Activated CD4-positive, alpha-beta T cell treated with anti-CD3 and anti-CD28 coated beads, Interleukin-2, amount 50 U/mL, for 16 hours (primary cell): Measurements from ENCODE around the gene MPPED2.

Experiments
- DNase-seq: peaks from one replicate; pipeline ENCODE4 v3.0.0-alpha.2; 2020

Gene MPPED2

DNA sequence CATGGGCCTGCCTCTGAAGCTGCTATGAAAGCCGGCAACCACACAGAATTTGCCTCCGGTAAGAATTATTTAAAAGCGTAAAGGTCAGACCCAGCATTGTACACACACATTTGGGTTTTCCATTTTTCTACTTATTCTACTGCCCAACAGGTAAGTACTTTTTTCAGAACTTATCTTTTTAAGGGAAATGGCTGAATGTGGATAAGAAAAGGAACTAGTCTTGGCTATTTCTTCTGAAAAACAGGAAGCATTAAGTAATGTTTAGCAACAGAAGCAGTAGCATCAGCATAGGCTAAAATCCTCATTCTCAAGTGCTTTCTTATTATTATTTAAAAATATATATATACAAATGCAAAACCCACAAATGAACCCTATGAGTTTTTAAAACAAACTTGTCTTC lies 103.1 kb downstream of the MPPED2 start:
- DNase-seq, result no peak

DNA sequence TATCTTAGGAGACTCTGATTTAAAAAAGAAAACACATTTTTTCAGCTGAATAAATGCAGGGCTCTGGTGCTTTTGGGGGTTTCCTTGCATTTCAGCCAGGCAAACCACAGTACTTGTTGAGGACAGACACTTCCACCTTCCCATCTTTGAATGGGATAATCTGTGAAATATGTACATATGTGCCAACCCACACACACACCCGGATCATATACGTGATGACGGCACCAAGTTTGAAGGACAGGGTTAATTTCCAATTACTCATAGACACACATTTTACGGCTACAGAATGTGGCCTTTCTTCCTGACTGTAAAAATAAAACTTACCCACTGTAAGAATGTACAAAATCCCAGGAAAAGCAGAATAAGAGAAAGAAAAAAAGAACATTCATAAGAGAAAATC lies 104.4 kb downstream of the MPPED2 start:
- no peak for DNase-seq

DNA sequence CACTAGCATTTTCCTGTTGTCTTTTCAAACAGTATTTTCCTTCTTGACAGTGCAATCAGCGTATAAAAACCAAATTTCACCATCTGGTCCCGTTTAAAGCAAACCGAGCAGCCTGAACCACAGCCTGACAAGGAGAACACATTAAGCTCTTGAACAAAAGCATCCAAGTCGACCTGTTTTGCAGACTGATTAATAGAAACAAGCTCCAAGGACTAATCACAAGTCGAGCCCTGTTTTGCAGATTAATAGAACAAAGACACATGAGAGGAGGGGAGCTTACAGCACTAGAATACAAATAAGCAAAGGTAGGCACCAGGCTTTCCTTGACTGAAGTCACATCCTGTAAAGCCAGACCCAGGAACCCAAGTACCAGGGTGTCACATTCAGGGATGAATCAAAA lies 104.8 kb downstream of the MPPED2 start:
- DNase-seq, result no peak

DNA sequence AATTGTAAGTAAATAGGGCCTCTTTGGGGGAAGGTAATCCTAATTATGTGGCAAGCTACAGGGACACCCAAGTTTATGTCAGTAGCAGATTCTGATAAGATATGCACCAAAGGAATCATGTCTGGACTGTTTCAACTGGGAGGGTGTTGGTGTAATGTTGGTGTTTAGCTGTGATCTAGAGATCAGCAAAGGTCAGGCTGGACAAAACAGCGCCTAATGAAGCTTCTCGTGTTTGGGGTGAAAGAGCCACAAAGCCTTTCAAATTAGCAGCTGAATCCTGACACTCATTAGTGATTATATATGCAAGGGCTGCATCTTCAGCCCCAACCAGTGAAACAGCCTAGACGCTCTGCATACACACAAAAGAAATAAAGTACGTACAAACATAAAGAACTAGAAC lies 106.3 kb downstream of the MPPED2 start:
- no peak for DNase-seq

DNA sequence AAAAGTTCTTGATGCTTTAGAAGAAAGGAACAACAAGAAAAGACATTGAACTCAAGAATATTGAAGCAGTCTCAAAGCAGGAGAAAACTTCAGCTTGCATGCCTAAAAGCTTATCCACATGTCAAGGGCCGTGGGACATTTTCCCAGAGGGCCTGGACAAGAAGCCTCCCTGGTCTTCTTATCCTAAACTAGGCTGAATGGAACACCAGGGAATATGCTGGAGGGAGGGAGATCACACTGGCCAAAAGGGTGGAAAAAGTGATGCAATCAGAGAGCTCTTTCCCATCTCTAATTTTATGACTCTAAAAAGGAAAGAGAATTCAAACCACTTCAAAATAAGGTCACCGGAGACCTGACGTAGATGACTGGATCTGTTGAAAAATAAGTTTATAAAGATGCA lies 107.2 kb downstream of the MPPED2 start:
- DNase-seq, result no peak

DNA sequence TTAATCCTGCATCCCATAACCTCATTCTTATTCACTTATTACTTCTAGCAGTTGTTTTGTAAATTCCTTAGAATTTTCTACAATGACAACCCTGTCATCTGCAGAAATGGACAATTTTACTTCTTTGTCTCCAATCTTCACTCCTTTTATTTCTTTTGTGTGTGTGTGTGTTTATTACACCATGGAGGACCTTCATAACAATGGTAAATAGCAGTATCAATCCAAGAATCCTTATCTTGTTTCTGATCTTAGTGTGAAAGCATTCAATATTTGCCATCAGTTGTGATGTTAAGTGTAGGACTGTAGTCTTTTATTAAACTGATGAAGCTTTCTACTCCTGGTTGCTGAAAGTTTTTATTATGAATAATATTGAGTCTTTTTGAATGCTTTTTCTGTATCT lies 109.1 kb downstream of the MPPED2 start:
- DNase-seq, result no peak

DNA sequence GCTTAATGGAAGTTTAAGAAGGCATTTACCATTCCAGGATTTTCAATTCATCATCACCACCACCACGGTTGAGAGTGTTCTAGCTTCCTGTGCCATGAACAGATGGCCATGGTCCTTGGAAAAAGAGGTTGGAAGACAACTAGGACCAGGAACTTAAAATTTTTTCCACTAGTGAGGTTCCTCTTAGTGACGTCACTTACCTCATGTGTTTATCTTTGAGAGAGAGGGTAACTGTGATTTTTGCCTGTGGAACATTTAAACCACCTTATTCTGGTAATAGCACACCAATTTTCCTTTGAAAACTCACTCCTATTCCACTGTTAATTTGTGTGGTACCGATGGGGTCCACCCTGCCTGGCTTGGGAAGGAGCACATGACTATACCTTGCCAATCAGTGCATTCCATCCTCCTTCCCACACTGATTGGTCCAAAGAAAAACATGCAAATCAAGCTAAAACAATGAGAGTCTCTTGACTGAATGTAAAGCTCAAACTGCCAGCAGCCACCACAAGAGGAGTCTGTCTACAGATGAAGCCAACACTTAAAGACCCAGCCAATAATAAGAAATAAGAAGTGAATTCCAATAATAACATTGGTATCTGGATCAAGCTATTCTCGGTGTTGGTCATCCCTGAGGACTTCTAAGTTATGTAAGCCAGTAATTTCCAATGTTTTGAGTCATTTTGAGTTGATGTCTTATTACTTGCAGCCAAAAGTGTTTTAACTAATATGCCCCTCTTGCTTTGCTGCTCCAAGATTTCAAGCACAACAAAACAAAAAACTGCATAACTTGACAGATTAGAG lies 111.8 kb downstream of the MPPED2 start:
- DNase-seq, result no peak

DNA sequence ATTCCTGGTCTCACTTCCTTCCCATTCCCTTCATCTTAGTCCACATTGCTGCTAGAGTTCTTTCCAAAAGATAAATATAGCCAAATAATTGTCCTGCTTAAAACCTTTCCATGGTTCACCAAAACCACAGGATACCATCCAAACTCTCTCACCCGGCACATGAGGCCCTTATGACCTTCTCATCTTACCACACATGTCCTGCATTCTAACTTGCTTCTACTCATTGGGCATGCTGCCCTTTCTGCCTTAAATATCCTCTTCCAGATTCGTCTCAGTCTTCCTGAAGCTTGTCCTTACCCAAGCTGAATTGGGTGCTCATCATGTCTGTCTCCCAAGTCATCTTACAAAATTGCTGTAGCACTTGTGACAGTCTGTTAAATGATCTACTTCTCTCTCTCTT lies 114.9 kb downstream of the MPPED2 start:
- DNase-seq, result no peak

DNA sequence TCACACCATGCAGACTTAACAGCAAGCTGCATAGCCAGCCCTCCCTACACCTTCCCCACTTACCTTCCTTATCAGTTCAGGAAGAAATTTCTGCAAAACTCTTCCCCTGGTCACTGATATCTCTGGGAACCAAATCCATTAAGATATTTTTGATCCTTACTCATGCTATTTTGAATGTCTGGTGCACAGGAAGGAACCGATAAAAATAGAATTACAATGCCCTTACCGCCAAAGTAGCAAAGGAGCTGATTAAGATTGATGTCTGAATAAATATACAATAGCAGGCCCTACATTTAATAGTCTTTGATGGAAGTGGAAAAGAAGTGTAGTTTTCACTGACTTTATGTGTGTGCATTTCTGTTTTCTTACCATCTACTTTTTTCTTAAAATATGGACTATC lies 117.3 kb downstream of the MPPED2 start:
- no peak for DNase-seq

DNA sequence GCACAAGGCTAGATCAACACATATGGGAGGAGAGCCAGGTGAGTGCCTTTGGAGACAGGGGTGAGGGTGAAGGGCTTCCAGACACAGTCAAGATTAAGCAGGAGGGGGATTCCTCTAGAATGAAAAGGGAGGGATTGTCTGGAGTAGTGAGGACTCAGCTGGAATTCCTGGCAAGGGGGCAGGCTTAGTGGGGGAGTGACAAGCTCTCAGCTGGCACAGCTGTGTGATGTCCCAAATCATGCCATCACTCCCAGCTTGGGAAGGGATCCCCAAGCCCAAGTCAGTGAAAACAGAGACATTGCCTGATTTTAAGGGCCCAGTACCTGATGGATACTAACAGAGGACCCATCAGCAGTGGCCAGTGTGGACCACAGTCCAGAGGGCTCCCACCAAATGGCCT lies 119.0 kb downstream of the MPPED2 start:
- no peak for DNase-seq

DNA sequence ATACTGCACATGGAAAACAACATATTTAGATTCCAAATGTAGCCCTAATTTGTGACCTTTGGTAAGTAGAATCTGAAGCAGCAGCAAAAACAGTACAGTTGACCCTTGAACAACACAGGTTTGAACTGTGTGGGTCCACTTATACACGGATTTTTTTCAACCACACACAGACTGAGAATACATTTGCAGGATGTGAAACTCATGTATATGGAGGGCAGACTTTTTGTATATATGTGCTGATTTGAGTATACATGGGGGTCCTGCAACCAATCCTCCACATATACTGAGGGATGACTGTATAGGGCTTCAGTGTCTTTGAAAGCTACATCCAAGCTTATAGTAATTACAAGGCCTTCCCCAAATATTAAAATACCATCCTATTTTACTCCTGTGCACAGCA lies 120.5 kb downstream of the MPPED2 start:
- DNase-seq, result no peak

DNA sequence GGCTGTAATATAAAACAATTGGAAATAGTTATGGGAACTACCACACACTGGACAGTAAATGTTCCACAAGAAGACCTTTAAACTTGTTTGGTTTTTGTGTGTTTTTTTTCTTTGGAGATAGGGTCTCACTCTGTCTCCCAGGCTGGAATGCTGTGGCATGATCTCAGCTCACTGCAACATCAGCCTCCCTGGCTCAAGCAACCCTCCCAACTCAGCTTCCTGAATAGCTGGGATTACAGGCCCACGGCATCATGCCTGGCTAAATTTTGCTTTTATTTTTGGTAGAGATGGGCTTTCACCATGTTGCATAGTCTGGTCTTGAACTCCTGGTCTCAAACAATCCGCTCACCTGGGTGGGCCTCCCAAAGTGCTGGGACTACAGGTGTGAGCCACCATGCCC lies 121.0 kb downstream of the MPPED2 start:
- DNase-seq, result no peak

DNA sequence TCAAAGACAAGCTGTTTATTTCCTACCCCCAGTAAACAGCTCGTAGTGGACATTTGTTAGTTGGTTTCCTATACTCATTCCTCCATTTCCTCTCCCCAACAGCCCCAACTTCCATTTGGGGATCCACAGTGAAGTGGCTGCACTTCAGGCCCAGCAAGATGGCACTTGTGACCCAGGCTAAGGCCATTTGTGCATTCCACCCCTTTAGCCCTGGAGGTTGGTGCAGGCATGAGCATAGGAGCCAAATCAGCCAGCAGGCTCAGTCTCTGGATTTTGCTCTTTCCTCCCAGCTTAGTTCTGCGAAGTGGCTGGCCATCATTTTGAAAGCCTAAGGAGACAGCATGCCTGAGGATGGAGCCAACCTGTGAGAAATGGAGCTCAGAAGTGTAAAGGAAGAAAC lies 122.9 kb downstream of the MPPED2 start:
- no peak for DNase-seq

DNA sequence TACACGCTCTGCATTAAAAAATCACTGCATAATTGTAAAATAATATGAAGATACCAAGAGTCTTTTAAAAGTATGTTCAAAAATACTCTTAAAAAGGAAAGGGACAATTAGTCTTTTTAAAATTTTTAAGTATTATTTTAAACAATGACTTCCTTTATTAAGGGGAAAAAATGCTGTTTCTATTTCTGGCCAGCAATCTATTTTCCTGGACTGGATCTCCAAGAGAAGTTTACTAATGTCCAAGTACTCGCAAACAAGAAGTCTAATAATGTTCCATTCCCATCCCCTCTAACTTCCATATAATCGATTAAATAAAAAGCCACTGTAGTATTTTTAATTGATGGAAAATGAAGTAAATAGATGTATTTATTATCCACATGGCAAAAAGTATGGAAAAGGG lies 123.7 kb downstream of the MPPED2 start:
- no peak for DNase-seq

DNA sequence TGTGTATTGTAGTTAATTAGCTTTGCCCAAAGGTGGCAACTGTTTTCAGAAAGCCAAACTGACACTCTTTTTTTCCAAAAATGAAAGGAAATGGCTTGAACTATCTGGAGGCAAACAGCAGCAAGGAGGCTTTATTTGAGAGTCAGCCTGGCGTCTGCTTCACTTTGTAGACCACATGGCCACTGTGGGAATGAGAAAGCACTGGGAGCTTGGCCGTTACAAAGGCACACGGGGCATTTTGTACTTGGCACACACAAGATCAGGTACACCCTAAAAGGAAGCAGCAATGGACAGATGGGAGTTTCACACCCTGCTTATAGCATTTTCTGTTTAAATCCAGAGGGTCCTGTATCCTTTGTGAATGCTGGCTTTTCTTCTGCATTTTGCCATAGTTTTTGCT lies 126.3 kb downstream of the MPPED2 start:
- DNase-seq, result no peak

DNA sequence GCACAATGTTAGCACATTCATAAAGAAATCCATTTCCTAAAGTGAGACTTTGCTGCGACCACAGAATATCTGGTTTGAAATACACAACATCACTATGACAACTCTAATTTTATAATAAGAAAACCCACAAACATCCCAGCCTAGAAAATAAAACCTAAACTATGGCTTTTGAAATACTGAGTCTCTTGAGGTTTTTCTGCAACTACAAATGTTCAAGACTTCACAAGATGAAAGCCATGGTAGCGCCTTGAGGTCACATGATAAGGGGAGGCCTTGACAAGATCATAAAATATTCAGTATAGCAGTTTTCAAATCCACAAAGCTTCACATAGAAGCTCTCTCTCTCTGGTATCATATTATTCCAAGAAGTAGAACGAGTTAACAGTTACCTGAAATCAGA lies 126.8 kb downstream of the MPPED2 start:
- no peak for DNase-seq

DNA sequence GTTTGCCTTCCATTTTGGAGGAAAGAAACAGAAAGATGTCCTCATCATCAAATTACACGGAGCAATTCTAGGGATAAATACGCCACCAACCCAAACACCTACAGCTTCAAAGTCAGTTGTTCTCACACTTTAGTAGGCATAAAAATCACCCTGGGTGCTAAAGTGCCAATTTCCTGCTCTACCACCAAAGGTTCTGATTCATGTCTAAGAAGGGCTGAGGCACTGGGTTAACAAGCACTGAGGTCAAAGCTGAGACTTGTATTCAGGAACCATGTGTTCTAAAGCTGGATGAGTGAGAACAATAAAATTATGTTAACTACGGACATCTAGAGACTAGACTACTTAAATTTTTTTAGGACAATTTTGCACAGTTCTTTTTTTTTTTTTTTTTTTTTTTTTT lies 127.6 kb downstream of the MPPED2 start:
- DNase-seq, result no peak

DNA sequence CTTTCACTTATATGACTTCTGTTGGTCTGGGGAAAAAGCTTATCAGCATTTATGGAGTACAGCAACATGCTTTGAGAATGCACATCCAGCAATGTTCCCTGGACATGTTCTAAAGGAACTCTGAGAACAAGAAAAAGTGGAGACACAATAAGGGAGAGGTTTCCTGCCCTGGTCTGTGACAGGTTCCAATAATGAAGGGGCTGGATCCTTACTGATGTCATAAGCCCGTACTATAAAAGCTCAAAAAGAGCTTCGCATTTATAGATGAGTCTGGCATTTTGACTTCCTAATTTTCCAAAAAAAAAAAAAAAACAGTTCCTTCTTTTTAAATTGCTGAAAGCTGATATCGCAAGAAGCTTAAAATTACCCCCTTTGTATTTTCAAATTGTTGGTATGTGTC lies 129.1 kb downstream of the MPPED2 start:
- DNase-seq, result no peak

DNA sequence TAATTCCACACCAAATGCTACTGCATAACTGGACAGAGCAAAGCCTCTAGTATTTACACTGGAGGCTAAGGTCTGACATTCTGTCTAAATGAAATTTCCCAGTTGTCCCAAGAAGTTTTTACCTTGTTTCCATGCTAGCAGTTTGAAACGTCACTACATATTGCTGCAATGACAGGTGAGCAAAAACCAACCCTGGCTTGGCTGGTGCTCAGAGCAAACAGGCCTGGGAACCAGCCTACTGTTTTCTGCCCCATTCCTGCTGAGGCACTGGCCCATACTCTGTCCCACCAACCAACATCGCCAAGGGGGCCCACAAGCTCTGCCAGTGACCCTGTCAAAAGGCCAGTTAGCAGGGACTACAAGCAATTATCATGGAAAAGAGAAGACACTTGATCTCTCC lies 131.1 kb downstream of the MPPED2 start:
- no peak for DNase-seq

DNA sequence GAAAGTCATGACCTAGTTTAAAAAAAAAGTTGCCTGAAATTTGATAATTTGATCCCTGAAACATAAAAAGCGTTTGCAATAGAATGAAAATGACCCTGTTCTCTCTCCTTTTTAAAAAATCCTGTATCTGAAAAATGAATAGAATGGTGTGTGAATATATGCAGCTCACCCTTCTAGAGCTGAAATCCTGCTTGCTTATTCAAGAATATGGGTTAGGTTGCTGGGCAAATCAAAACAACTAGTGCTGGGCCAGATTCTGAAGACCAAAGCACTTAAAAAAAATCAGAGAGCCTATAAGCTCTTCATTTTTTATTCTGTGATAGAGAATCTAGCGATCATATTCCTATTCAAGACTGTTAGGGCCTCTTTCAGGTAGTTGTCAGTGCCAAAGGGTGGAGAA lies 131.6 kb downstream of the MPPED2 start:
- no peak for DNase-seq

DNA sequence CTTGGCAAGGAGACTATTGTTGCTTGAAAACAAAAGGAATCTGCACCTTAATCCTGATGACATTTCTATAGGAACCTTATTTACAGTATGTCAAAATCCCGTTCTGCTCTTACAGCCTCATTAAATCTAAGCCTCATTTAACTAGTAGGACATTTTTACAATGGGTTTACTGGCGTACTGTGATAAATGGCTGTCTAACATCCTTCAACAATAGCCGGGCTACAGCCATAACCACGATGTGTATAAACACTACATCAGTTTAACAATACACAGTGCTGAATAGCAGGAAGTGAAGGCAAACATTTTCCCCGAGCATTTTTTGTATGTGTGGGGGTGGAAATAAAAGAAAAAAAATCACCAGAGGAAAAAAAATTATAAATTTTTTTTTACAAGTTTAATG lies 132.0 kb downstream of the MPPED2 start:
- DNase-seq, result no peak

DNA sequence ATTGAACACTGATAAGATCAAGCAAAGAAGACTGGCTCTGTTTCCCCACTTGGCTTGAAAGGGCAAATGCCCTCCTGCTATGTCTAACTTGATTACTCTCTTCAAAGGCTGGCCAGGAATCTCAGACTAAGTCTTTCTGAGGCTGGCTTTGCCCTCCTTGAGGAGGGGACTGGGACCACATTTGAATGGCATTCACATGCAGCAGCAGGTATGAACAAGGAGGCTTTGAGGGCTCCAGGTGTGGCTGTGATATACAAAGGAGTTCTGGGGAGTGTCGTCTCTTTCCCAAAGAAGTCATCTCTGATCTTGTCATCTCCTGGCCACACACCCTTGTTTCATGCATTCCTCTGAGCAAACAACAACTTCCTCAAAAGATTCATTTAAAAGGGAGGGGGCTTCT lies 132.4 kb downstream of the MPPED2 start:
- no peak for DNase-seq

DNA sequence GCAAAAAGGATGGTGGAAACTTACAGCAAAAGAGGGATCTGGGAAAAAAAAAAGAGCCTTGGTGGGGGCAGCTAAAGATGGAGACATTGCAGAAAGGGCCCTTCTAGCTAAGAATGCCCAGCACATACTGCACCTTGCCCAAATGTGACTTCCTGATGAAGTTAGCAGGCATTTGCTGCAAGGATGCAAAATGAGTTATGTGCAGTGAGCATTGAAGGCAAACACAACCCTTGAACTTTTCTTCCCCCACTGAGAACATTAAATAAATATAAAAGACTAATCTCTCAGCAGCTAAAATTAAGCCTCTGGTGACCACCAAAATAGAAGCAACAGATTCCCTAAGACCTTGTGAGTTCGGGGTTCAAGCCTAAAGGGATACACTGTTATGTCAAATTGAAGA lies 133.3 kb downstream of the MPPED2 start:
- no peak for DNase-seq

DNA sequence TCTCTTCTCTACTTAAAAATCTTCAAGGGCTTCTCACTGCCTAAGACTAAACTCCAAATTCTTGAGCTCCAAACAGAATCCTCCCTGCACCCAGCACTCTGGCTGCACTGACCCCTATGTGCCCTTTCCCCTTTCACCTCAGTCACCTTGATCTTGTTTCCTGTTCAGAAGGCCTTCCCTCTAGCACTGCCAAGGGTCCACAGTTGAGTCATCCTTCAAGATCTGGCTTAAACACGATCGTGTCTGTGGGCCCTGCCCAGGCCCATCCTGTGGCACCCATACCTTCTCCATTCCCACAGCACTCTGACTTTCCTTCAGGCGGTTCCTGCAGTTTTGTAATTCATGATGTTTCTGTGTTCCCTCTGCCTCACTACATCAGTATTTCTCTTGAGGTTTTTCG lies 134.0 kb downstream of the MPPED2 start:
- no peak for DNase-seq

DNA sequence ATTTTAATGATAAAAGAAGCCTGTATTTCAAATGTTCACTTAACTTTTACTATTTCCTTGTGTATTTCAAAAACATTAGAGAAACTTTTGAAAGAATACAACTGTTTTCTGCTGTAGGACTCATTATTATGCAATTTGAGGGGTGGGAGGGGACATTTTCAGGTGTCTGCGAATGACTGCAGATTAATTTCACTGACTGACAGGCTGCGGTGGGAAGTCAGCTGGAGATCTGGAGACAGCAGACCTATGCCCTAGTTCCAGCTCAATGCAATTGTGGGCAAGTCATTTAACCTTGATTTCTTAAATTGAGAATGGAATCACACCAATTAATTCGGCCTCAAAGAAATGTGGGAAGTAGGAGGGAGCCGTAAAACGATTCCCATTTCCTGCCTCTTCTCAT lies 134.5 kb downstream of the MPPED2 start:
- DNase-seq, result no peak

DNA sequence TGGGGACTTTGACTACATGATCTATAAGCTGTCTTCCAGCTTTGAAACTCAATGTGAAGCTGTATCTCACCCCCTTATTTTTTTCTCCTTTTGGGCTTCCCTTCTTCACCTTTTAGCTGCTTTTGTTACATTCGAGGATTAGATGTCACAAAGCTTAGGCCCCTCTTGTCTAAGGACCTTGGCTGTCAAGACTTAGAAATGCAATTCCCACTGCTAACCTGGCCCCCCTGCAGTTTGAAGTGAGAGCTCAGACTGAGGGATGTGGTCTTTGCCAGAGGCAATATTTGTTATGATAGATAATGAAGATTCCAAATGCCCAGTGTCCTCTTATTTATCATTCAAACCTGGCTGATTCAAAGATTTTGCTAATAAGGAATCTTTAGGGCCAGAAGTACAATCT lies 135.0 kb downstream of the MPPED2 start:
- no peak for DNase-seq
